OCI-LY1 (cell line): ENCODE data around the gene UGT2A1.

Experiments
- H2AFZ ChIP-seq: fragments of 200-600 bp; sonication (generic), shearing (Covaris generic); 2 replicates; pipeline ENCODE4 v1.6.0; 2014; ENCODE audit warnings: antibody characterized with exemption, mild to moderate bottlenecking, low read length
- H3F3A ChIP-seq: fragments of 200-600 bp; sonication (generic), shearing (Covaris generic); 2 replicates; pipeline ENCODE4 v1.6.0; 2014; ENCODE audit warnings: mild to moderate bottlenecking, antibody characterized with exemption, low read length, moderate library complexity; ENCODE audit not compliant: insufficient read depth
- H3K27ac ChIP-seq: fragments of 200-600 bp; sonication (generic); 2 replicates; pipeline ENCODE4 v1.5.1; 2014; ENCODE audit warnings: low read length, mixed run types, mild to moderate bottlenecking, low read depth; ENCODE audit not compliant: poor library complexity, severe bottlenecking
- H3K27me3 ChIP-seq: fragments of 200-600 bp; sonication (generic); 2 replicates; pipeline ENCODE4 v1.6.0; 2014; ENCODE audit warnings: antibody characterized with exemption, mild to moderate bottlenecking, low read length, moderate library complexity; ENCODE audit not compliant: insufficient read depth
- H3K36me3 ChIP-seq: fragments of 200-600 bp; sonication (generic); 2 replicates; pipeline ENCODE4 v1.6.1; 2014; ENCODE audit warnings: mild to moderate bottlenecking, antibody characterized with exemption, low read length, moderate library complexity, mixed read lengths; ENCODE audit not compliant: insufficient read depth
- H3K4me1 ChIP-seq: fragments of 200-600 bp; sonication (generic); 2 replicates; pipeline ENCODE4 v1.5.1; 2014; ENCODE audit warnings: mild to moderate bottlenecking, low read length, moderate library complexity; ENCODE audit not compliant: insufficient read depth, severe bottlenecking
- H3K4me2 ChIP-seq: fragments of 200-600 bp; sonication (generic), shearing (Covaris generic); 2 replicates; pipeline ENCODE4 v1.6.1; 2014; ENCODE audit warnings: low read length
- H3K4me3 ChIP-seq: fragments of 200-600 bp; sonication (generic); 2 replicates; pipeline ENCODE4 v1.5.1; 2014; ENCODE audit warnings: low read length, low read depth, mild to moderate bottlenecking, mixed read lengths; ENCODE audit not compliant: poor library complexity, severe bottlenecking
- H3K79me2 ChIP-seq: fragments of 200-600 bp; shearing (Covaris generic); 2 replicates; pipeline ENCODE4 v1.6.1; 2016; ENCODE audit warnings: mixed run types, low read length, mixed read lengths; ENCODE audit not compliant: insufficient read depth
- H3K9ac ChIP-seq: fragments of 200-600 bp; sonication (generic), shearing (Covaris generic); 2 replicates; pipeline ENCODE4 v1.6.1; 2014; ENCODE audit warnings: mild to moderate bottlenecking, low read length, mixed read lengths
- H3K9me2 ChIP-seq: fragments of 200-600 bp; sonication (generic), shearing (Covaris generic); 2 replicates; pipeline ENCODE4 v1.6.1; 2014; ENCODE audit warnings: low read depth, mild to moderate bottlenecking, low read length, mixed read lengths
- H3K9me3 ChIP-seq: fragments of 200-600 bp; shearing (Covaris generic); 2 replicates; pipeline ENCODE4 v1.6.1; 2014; ENCODE audit warnings: low read length, mixed read lengths
- H4K20me1 ChIP-seq: fragments of 200-600 bp; sonication (generic), shearing (Covaris generic); 2 replicates; pipeline ENCODE4 v1.6.0; 2016; ENCODE audit warnings: mild to moderate bottlenecking, low read length; ENCODE audit not compliant: insufficient read depth
- EZH2 ChIP-seq: fragments of 200-600 bp; sonication (generic), shearing (Covaris generic); IDR thresholded peaks from 2 replicates; pipeline ENCODE4 v1.8.0; 2017; ENCODE audit warnings: borderline replicate concordance, mixed run types, mild to moderate bottlenecking, antibody characterized with exemption, low read length, moderate library complexity, mixed read lengths
- TF ChIP-seq, protein P1 (sequence below): fragments of 200-600 bp; sonication (generic), shearing (Covaris generic); IDR thresholded peaks from 2 replicates; pipeline ENCODE4 v1.5.1; 2017; ENCODE audit warnings: mild to moderate bottlenecking, antibody characterized with exemption, low read length, moderate library complexity, mixed read lengths

UGT2A1 gene

DNA sequence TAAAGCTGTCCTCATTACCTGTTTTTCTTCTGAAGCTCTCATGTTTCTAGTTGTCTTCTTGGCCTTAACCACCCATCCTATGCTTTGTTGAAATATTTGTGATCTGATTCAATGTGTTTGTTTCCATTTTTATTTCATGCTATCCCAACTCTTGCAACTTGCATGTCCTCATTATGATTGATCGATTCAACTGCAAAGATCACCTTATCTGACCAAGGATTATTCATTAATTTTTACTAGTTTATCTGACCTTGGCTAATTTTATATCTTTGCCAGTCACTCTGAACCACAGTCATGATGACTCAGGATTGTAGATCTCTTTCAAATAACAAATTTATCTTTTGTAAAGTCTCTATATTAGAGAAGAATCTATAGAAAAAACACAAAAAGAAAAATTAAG is 84.3 kb downstream of the UGT2A1 start:
- H3K36me3 ChIP-seq: no peaks in the 10 kb centered on the region
- no peak overlapping the region for H3K27ac ChIP-seq
- H3K9ac ChIP-seq: no peak overlapping the region
- TF ChIP-seq EZH2: no peak
- TF ChIP-seq, protein P1, sequence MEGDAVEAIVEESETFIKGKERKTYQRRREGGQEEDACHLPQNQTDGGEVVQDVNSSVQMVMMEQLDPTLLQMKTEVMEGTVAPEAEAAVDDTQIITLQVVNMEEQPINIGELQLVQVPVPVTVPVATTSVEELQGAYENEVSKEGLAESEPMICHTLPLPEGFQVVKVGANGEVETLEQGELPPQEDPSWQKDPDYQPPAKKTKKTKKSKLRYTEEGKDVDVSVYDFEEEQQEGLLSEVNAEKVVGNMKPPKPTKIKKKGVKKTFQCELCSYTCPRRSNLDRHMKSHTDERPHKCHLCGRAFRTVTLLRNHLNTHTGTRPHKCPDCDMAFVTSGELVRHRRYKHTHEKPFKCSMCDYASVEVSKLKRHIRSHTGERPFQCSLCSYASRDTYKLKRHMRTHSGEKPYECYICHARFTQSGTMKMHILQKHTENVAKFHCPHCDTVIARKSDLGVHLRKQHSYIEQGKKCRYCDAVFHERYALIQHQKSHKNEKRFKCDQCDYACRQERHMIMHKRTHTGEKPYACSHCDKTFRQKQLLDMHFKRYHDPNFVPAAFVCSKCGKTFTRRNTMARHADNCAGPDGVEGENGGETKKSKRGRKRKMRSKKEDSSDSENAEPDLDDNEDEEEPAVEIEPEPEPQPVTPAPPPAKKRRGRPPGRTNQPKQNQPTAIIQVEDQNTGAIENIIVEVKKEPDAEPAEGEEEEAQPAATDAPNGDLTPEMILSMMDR: no peak
- no peaks in the 10 kb centered on the region for H3K9me3 ChIP-seq
- no peaks in the 10 kb centered on the region for H3K79me2 ChIP-seq
- H3K4me1 ChIP-seq: no peaks in the 10 kb centered on the region
- no peaks in the 10 kb centered on the region for H3K27me3 ChIP-seq
- H3K4me2 ChIP-seq: no peak overlapping the region
- no peaks in the 10 kb centered on the region for H3K9me2 ChIP-seq
- H3F3A ChIP-seq: no peaks in the 10 kb centered on the region
- H2AFZ ChIP-seq: no peak overlapping the region
- no peaks in the 10 kb centered on the region for H4K20me1 ChIP-seq
- H3K4me3 ChIP-seq: no peak overlapping the region

DNA sequence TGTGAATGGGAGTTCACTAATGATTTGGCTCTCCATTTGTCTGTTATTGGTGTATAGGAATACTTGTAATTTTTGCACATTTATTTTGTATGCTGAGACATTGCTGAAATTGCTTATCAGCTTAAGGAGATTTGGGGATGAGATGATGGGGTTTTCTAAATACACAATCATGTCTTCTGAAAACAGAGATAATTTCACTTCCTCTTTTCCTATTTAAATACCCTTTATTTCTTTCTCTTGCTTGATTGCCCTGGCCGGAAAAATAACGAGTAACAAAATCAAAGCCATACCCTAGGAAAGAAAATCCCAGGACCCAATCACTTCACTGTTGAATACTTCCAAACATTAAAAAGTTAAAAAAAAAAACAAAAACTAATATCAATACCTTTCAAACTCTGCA is 89.6 kb downstream of the UGT2A1 start:
- H4K20me1 ChIP-seq: no peaks in the 10 kb centered on the region
- no peaks in the 10 kb centered on the region for H3K36me3 ChIP-seq
- no peak overlapping the region for H3K27ac ChIP-seq
- no peak overlapping the region for H2AFZ ChIP-seq
- H3K9ac ChIP-seq: no peak overlapping the region
- H3K9me2 ChIP-seq: no peaks in the 10 kb centered on the region
- H3K9me3 ChIP-seq: no peaks in the 10 kb centered on the region
- H3K79me2 ChIP-seq: no peaks in the 10 kb centered on the region
- H3K4me2 ChIP-seq: no peak overlapping the region
- no peak for TF ChIP-seq EZH2
- TF ChIP-seq, protein P1: no peak
- no peaks in the 10 kb centered on the region for H3K4me1 ChIP-seq
- H3K4me3 ChIP-seq: no peak overlapping the region
- H3K27me3 ChIP-seq: no peaks in the 10 kb centered on the region
- no peaks in the 10 kb centered on the region for H3F3A ChIP-seq

DNA sequence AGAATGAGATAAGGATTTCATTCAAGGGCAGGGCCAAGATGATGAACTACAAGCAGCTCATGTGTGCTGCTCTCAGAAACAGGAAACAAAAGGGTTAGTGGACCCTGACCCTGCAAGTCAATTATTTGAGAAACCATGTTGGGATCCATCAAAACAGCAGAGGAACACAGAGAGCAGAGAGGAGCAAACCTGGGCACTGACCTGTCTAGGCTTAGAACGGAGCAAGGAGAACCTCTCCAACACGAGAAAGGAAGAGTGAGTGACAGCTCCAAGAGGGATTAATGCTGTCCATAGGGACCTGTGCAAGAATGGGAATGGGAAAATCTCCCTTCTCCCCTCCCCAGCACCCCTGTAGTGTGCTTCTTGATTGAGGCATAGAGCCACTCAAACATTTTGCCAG is 103.4 kb downstream of the UGT2A1 start:
- H3K9me2 ChIP-seq: no peaks in the 10 kb centered on the region
- no peaks in the 10 kb centered on the region for H3K9me3 ChIP-seq
- TF ChIP-seq, protein P1: no peak
- no peak for TF ChIP-seq EZH2
- no peaks in the 10 kb centered on the region for H3K79me2 ChIP-seq
- no peak overlapping the region for H3K9ac ChIP-seq
- no peak overlapping the region for H3K4me2 ChIP-seq
- no peaks in the 10 kb centered on the region for H3F3A ChIP-seq
- H2AFZ ChIP-seq: no peak overlapping the region
- H3K27me3 ChIP-seq: no peaks in the 10 kb centered on the region
- H4K20me1 ChIP-seq: no peaks in the 10 kb centered on the region
- H3K36me3 ChIP-seq: no peaks in the 10 kb centered on the region
- no peaks in the 10 kb centered on the region for H3K4me1 ChIP-seq
- H3K4me3 ChIP-seq: no peak overlapping the region
- H3K27ac ChIP-seq: no peak overlapping the region
